Tibial nerve (tissue), 4 donors: ENCODE results near the gene SLC12A9. TPM values are rescaled to one million over a fixed set of nuclear protein-coding genes. Genes with fewer than 3 reads are reported as not detected.
"Not testable (repeated sequence)": the region's sequence is repeated elsewhere in the genome, so short reads cannot be mapped to it uniquely, and the experiment has no call there.

Experiments
- DNase-seq, 2 donors: peaks; one replicate each; pipeline ENCODE4 v3.0.0-alpha.2; 2019; ENCODE audit warnings: low spot score in 2 of 2
- H3K27ac ChIP-seq, 4 donors: fragments of 200-600 bp; sonication (generic) in 3 of 4; one replicate each; pipeline ENCODE4 v1.5.1; 2017 to 2019; ENCODE audit warnings: mild to moderate bottlenecking in 1 of 4
- H3K27me3 ChIP-seq, 2 donors: fragments of 200-600 bp; sonication (generic) in 1 of 2; one replicate each; pipeline versions ENCODE4 v1.5.1 to v1.6.0; 2017 to 2019
- H3K36me3 ChIP-seq, 3 donors: fragments of 200-600 bp; sonication (generic); one replicate each; pipeline ENCODE4 v1.5.1; 2018 to 2019
- H3K4me1 ChIP-seq, 4 donors: fragments of 200-600 bp; sonication (generic) in 3 of 4; one replicate each; pipeline ENCODE4 v1.5.1; 2017 to 2019
- H3K4me3 ChIP-seq, 4 donors: fragments of 200-600 bp; sonication (generic) in 3 of 4; one replicate each; pipeline ENCODE4 v1.5.1; 2017 to 2019; ENCODE audit warnings: mild to moderate bottlenecking in 1 of 4, moderate library complexity in 1 of 4
- H3K9me3 ChIP-seq, 4 donors: fragments of 200-600 bp; sonication (generic) in 3 of 4; one replicate each; pipeline ENCODE4 v1.5.1; 2017 to 2019
- CTCF ChIP-seq, 5 experiments: fragments of 200-600 bp in 3 of 5; fragments of 450-650 bp in 2 of 5; sonication (generic) in 3 of 5; IDR thresholded peaks; one replicate each; pipeline ENCODE4 v1.5.1; 2016 to 2019; ENCODE audit warnings: antibody characterized with exemption in 5 of 5, mild to moderate bottlenecking in 3 of 5, moderate library complexity in 2 of 5
- EP300 ChIP-seq, 2 donors: sonication (generic); formaldehyde crosslinking; IDR thresholded peaks; one replicate each; pipeline ENCODE4 v1.6.1; 2017; ENCODE audit warnings: antibody characterized with exemption in 2 of 2, mild to moderate bottlenecking in 1 of 2
- POLR2A ChIP-seq, 2 donors: fragments of 450-650 bp; IDR thresholded peaks; one replicate each; pipeline ENCODE4 v1.6.1; 2017; ENCODE audit warnings: antibody characterized with exemption in 2 of 2, mild to moderate bottlenecking in 2 of 2, moderate library complexity in 2 of 2
- WGBS, 2 donors: methylation state at CpG; one replicate each; pipeline ENCODE4 v1.1.5; 2018; 5-methylcytosine and 5-hydroxymethylcytosine counted together
- total RNA-seq, 4 donors: library from RNA; depleted of rRNA; stranded (reverse); fragments of >200 nt; gene quantifications; one replicate each; pipeline ENCODE4 v1.1.0, GENCODE V29; 2016

Gene SLC12A9
- total RNA-seq, 4 donors from 2014 or later, result 11.8 to 36.8 (median 32.1) TPM

GRCh38 chr7:100804681-100805431 lies 47.7 kb upstream of the SLC12A9 start:
- TF ChIP-seq CTCF (IDR thresholded peaks at IDR 0.05) (no peak), POLR2A (IDR thresholded peaks at IDR 0.05) (no peak), EP300 (IDR thresholded peaks at IDR 0.05) (no peak)
- H3K4me1 ChIP-seq, result peaks cover 0 to 25% (median 4%) of the 10 kb centered on the region in 4 donors
- peaks cover 0 to 57% (median 0%) of the 10 kb centered on the region in 3 donors for H3K36me3 ChIP-seq
- no peak overlapping the region for H3K27ac ChIP-seq
- H3K4me3 ChIP-seq, result no peak overlapping the region
- WGBS, 2 donors, result 87 to 92% methylated on average over 22 of the region's 22 CpGs
- no peaks in the 10 kb centered on the region for H3K9me3 ChIP-seq
- DNase-seq, result no peak
- H3K27me3 ChIP-seq, result peaks cover 0 to 6% of the 10 kb centered on the region in 2 donors

- Histone ChIP-seq H3K27ac (no peak overlapping the region), H3K4me1 (peaks cover 0 to 23% (median 4%) of the 10 kb centered on the region in 4 donors), H3K4me3 (no peak overlapping the region), H3K9me3 (no peaks in the 10 kb centered on the region), H3K36me3 (peaks cover 0 to 69% (median 0%) of the 10 kb centered on the region in 3 donors), H3K27me3 (no peaks in the 10 kb centered on the region)
- WGBS, 2 donors, result 92 to 93% methylated on average over 9 of the region's 9 CpGs
- DNase-seq, result no peak
- no peak for TF ChIP-seq EP300 (IDR thresholded peaks at IDR 0.05)
- TF ChIP-seq CTCF (IDR thresholded peaks at IDR 0.05), result no peak
- TF ChIP-seq POLR2A (IDR thresholded peaks at IDR 0.05), result no peak
Measured at GRCh38 chr7:100806276-100806675, 46.2 kb upstream of the SLC12A9 start.

GRCh38 chr7:100806883-100807282 lies 45.6 kb upstream of the SLC12A9 start:
- peaks cover 0 to 21% (median 4%) of the 10 kb centered on the region in 4 donors for H3K4me1 ChIP-seq
- 94 to 96% methylated on average over 6 of the region's 6 CpGs for WGBS, 2 donors
- H3K9me3 ChIP-seq, H3K27ac ChIP-seq, DNase-seq, H3K4me3 ChIP-seq, H3K27me3 ChIP-seq: not testable (repeated sequence)
- H3K36me3 ChIP-seq, result peaks cover 0 to 75% (median 0%) of the 10 kb centered on the region in 3 donors

- no peaks in the 10 kb centered on the region for H3K9me3 ChIP-seq
- 84 to 86% methylated on average over 5 of the region's 5 CpGs for WGBS, 2 donors
- DNase-seq, result no peak
- no peaks in the 10 kb centered on the region for H3K27me3 ChIP-seq
- H3K4me1 ChIP-seq, result peaks cover 0 to 7% (median 4%) of the 10 kb centered on the region in 4 donors
- H3K4me3 ChIP-seq, result no peak overlapping the region
- H3K36me3 ChIP-seq, result peaks cover 0 to 91% (median 0%) of the 10 kb centered on the region in 3 donors
- TF ChIP-seq CTCF (IDR thresholded peaks at IDR 0.05) (no peak), POLR2A (IDR thresholded peaks at IDR 0.05) (no peak), EP300 (IDR thresholded peaks at IDR 0.05) (no peak)
- no peak overlapping the region for H3K27ac ChIP-seq
Measured at GRCh38 chr7:100808354-100808875, 44.1 kb upstream of the SLC12A9 start.

- 88 to 91% methylated on average over 6 of the region's 6 CpGs for WGBS, 2 donors
- no peak overlapping the region for H3K4me3 ChIP-seq
- peaks cover 0 to 97% (median 0%) of the 10 kb centered on the region in 3 donors for H3K36me3 ChIP-seq
- H3K27ac ChIP-seq, result no peak overlapping the region
- no peaks in the 10 kb centered on the region for H3K9me3 ChIP-seq
- H3K27me3 ChIP-seq, result no peaks in the 10 kb centered on the region
- no peak for TF ChIP-seq CTCF (IDR thresholded peaks at IDR 0.05)
- TF ChIP-seq POLR2A (IDR thresholded peaks at IDR 0.05), result no peak
- no peak for TF ChIP-seq EP300 (IDR thresholded peaks at IDR 0.05)
- no peaks in the 10 kb centered on the region for H3K4me1 ChIP-seq
- DNase-seq, result no peak
Measured at GRCh38 chr7:100811480-100811879, 41.0 kb upstream of the SLC12A9 start.
